HCT116 (cell line): ENCODE data around the gene AZIN2. TPM values are rescaled to one million over a fixed set of nuclear protein-coding genes. Genes with fewer than 3 reads are reported as not detected.

Source experiments
- ATAC-seq: fragments of 200-7000 bp; cut with Tn5 transposase; 2 replicates; pipeline ENCODE4 v1.9.1; 2020; ENCODE audit warnings: mild to moderate bottlenecking, moderate library complexity
- BruUV-seq: library from RNA; stranded (reverse); fragments of 400-500 nt; replicated peaks from 2 replicates; lab custom pipeline; 2021; lab: Mats Ljungman, UMichigan
- CTCF ChIA-PET: fragments of 300-600 bp; sonication (Branson Sonifier 250); formaldehyde crosslinking; loops from one replicate; lab custom pipeline; 2021; ENCODE audit warnings: antibody characterized with exemption; lab: Charles Lee
- POLR2A ChIA-PET: fragments of 300-600, 350-600 bp; sonication (Branson Sonifier 250); formaldehyde crosslinking; loops from one replicate; lab custom pipeline; 2021; ENCODE audit warnings: antibody characterized with exemption; lab: Charles Lee
- RAD21 ChIA-PET, 2 experiments: fragments of 300-600 bp; sonication (Branson Sonifier 250); formaldehyde crosslinking; loops; one replicate each; lab custom pipeline; 2023; ENCODE audit warnings: low total read pairs in 2 of 2; ENCODE audit not compliant: uncharacterized antibody in 2 of 2, unreplicated experiment in 2 of 2, low non-redundant PET in 1 of 2; lab: Charles Lee
- DNase-seq: peaks from one replicate; pipeline ENCODE4 v3.0.0-alpha.2; 2010; ENCODE audit warnings: low read depth, low spot score
- H2AFZ ChIP-seq: fragments of 200-600 bp; shearing (Covaris generic), sonication (generic); 2 replicates; pipeline ENCODE4 v1.6.1; 2017; ENCODE audit warnings: low read depth, mixed run types, mixed read lengths, antibody characterized with exemption, low read length; ENCODE audit not compliant: poor library complexity, severe bottlenecking
- H3K27ac ChIP-seq: 2 replicates; pipeline ENCODE4 v1.5.1; 2012; ENCODE audit warnings: low read depth, low read length
- H3K27me3 ChIP-seq: fragments of 200-600 bp; sonication (generic); 2 replicates; pipeline ENCODE4 v1.6.1; 2016; ENCODE audit warnings: mixed run types, low read length, mixed read lengths; ENCODE audit not compliant: insufficient read depth
- H3K36me3 ChIP-seq, 2 experiments: fragments of 200-500 bp in 1 of 2; fragments of 200-600 bp in 1 of 2; sonication (Bioruptor generic) in 1 of 2; sonication (generic) in 1 of 2; 2 replicates each; pipeline versions ENCODE4 v1.5.1 to v1.6.1; 2014 to 2016; ENCODE audit warnings: low read length in 2 of 2, inconsistent platforms in 1 of 2, mixed read lengths in 1 of 2, mixed run types in 1 of 2; ENCODE audit not compliant: insufficient read depth in 2 of 2, control insufficient read depth in 1 of 2
- H3K4me1 ChIP-seq, 2 experiments: fragments of 200-600 bp in 1 of 2; sonication (generic) in 1 of 2; 2 replicates each; pipeline versions ENCODE4 v1.5.1 to v1.6.1; 2012 to 2017; ENCODE audit warnings: low read length in 2 of 2, inconsistent platforms in 1 of 2, mild to moderate bottlenecking in 1 of 2, mixed read lengths in 1 of 2, mixed run types in 1 of 2, moderate library complexity in 1 of 2; ENCODE audit not compliant: insufficient read depth in 2 of 2, control insufficient read depth in 1 of 2
- H3K4me2 ChIP-seq: fragments of 200-600 bp; sonication (generic); 2 replicates; pipeline ENCODE4 v1.6.1; 2017; ENCODE audit warnings: mixed run types, low read length, mixed read lengths
- H3K4me3 ChIP-seq, 2 experiments: fragments of 200-600 bp in 1 of 2; sonication (generic) in 1 of 2; replicated peaks in 1 of 2; 2 replicates each; pipeline ENCODE4 v1.5.1; 2011 to 2016; ENCODE audit warnings: low read length in 2 of 2, control low read depth in 1 of 2, low read depth in 1 of 2, mild to moderate bottlenecking in 1 of 2, mixed read lengths in 1 of 2, mixed run types in 1 of 2
- H3K79me2 ChIP-seq: fragments of 200-600 bp; sonication (generic); 2 replicates; pipeline ENCODE4 v1.6.1; 2017; ENCODE audit warnings: mild to moderate bottlenecking, mixed run types, low read length, moderate library complexity, mixed read lengths; ENCODE audit not compliant: insufficient read depth
- H3K9ac ChIP-seq: fragments of 200-600 bp; sonication (generic); 2 replicates; pipeline ENCODE4 v1.6.1; 2016; ENCODE audit warnings: low read length, mixed read lengths
- H3K9me2 ChIP-seq: fragments of 200-600 bp; sonication (generic), shearing (Covaris generic); 2 replicates; pipeline ENCODE4 v1.6.1; 2017; ENCODE audit warnings: mixed run types, mild to moderate bottlenecking, moderate library complexity; ENCODE audit not compliant: insufficient read depth
- H3K9me3 ChIP-seq, 2 experiments: fragments of 200-500 bp in 1 of 2; fragments of 200-600 bp in 1 of 2; sonication (Bioruptor generic) in 1 of 2; sonication (generic) in 1 of 2; 2 replicates each; pipeline ENCODE4 v1.6.1; 2014 to 2017; ENCODE audit warnings: low read length in 2 of 2, mixed read lengths in 2 of 2, inconsistent platforms in 1 of 2, low read depth in 1 of 2, mild to moderate bottlenecking in 1 of 2, mixed run types in 1 of 2, moderate library complexity in 1 of 2; ENCODE audit not compliant: control insufficient read depth in 1 of 2, insufficient read depth in 1 of 2
- H4K20me1 ChIP-seq: fragments of 200-600 bp; sonication (generic), shearing (Covaris generic); 2 replicates; pipeline ENCODE4 v1.6.1; 2017; ENCODE audit warnings: mixed run types, mild to moderate bottlenecking, moderate library complexity; ENCODE audit not compliant: insufficient read depth
- EGR1 ChIP-seq: IDR thresholded peaks from 2 replicates; pipeline ENCODE4 v1.6.1; 2012; ENCODE audit warnings: low read depth
- intact Hi-C: fragments of 100-400 bp; cut with micrococcal nuclease; formaldehyde crosslinking; loops from 2 replicates; pipeline ENCODE4 v1.10.0; 2022
- total RNA-seq: library from RNA; stranded (reverse); gene quantifications from one replicate; pipeline ENCODE4 v1.2.1, GENCODE V29; 2021; ENCODE audit not compliant: unreplicated experiment
- TF ChIP-seq, protein P1 (sequence below), 3 experiments: fragments of 200-600 bp in 1 of 3; sonication (generic) in 1 of 3; IDR thresholded peaks in 2 of 3; conservative IDR thresholded peaks in 1 of 3; 2 replicates each; pipeline ENCODE4 v1.5.1; 2012 to 2017; ENCODE audit warnings: low read depth in 2 of 3, low read length in 2 of 3, antibody characterized with exemption in 1 of 3, borderline replicate concordance in 1 of 3, control low read depth in 1 of 3, mild to moderate bottlenecking in 1 of 3, mixed read lengths in 1 of 3, mixed run types in 1 of 3, moderate library complexity in 1 of 3; ENCODE audit not compliant: insufficient read depth in 1 of 3
- TF ChIP-seq, protein P2 (sequence below): IDR thresholded peaks from 2 replicates; pipeline ENCODE4 v1.6.1; 2012; ENCODE audit warnings: low read depth

Gene AZIN2
- total RNA-seq, 1 experiment from 2014 or later: 7.8 TPM

DNA sequence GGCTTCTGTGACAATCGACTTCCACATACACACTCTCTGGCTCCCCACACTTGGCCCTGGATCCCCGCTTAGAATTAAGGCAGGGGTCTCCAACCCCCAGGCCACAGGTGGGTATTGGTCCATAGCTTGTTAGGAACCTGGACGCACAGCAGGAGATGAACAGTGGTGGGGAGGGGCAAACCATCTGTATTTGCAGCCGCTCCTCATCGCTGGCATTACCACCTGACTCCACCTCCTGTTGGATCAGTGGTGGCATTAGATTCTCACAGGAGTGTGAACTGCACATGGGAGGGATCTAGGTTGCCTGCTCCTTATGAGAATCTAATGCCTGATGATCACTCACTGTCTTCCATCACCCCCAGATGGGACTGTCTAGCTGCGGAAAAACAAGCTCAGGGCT is 84.9 kb downstream of the AZIN2 start:
- H3K79me2 ChIP-seq: no peaks in the 10 kb centered on the region
- ATAC-seq: no peak
- TF ChIP-seq EGR1: no peak
- TF ChIP-seq, protein P1, sequence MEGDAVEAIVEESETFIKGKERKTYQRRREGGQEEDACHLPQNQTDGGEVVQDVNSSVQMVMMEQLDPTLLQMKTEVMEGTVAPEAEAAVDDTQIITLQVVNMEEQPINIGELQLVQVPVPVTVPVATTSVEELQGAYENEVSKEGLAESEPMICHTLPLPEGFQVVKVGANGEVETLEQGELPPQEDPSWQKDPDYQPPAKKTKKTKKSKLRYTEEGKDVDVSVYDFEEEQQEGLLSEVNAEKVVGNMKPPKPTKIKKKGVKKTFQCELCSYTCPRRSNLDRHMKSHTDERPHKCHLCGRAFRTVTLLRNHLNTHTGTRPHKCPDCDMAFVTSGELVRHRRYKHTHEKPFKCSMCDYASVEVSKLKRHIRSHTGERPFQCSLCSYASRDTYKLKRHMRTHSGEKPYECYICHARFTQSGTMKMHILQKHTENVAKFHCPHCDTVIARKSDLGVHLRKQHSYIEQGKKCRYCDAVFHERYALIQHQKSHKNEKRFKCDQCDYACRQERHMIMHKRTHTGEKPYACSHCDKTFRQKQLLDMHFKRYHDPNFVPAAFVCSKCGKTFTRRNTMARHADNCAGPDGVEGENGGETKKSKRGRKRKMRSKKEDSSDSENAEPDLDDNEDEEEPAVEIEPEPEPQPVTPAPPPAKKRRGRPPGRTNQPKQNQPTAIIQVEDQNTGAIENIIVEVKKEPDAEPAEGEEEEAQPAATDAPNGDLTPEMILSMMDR (IDR thresholded peaks at IDR 0.05 in 2 of 3, conservative IDR thresholded peaks at IDR 0.05 in 1 of 3; ENCODE audit: borderline replicate concordance in 1 of 3, insufficient read depth in 1 of 3, low read depth in 2 of 3, low read length in 2 of 3): no peak
- TF ChIP-seq, protein P2, sequence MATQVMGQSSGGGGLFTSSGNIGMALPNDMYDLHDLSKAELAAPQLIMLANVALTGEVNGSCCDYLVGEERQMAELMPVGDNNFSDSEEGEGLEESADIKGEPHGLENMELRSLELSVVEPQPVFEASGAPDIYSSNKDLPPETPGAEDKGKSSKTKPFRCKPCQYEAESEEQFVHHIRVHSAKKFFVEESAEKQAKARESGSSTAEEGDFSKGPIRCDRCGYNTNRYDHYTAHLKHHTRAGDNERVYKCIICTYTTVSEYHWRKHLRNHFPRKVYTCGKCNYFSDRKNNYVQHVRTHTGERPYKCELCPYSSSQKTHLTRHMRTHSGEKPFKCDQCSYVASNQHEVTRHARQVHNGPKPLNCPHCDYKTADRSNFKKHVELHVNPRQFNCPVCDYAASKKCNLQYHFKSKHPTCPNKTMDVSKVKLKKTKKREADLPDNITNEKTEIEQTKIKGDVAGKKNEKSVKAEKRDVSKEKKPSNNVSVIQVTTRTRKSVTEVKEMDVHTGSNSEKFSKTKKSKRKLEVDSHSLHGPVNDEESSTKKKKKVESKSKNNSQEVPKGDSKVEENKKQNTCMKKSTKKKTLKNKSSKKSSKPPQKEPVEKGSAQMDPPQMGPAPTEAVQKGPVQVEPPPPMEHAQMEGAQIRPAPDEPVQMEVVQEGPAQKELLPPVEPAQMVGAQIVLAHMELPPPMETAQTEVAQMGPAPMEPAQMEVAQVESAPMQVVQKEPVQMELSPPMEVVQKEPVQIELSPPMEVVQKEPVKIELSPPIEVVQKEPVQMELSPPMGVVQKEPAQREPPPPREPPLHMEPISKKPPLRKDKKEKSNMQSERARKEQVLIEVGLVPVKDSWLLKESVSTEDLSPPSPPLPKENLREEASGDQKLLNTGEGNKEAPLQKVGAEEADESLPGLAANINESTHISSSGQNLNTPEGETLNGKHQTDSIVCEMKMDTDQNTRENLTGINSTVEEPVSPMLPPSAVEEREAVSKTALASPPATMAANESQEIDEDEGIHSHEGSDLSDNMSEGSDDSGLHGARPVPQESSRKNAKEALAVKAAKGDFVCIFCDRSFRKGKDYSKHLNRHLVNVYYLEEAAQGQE: no peak
- TF ChIP-seq, all 23 proteins: peak for 0
- BruUV-seq: no TSS peak
- Histone ChIP-seq H3K4me3 (no peak overlapping the region), H3K4me2 (no peak overlapping the region), H3K27me3 (no peaks in the 10 kb centered on the region), H3K9me2 (no peaks in the 10 kb centered on the region), H3K36me3 (no peaks in the 10 kb centered on the region), H4K20me1 (no peaks in the 10 kb centered on the region), H3K9ac (no peak overlapping the region), H2AFZ (no peak overlapping the region), H3K27ac (no peak overlapping the region), H3K4me1 (peaks cover 0 to 11% of the 10 kb centered on the region in 2 experiments; a peak in 1 of 4 replicates), H3K9me3 (no peaks in the 10 kb centered on the region)
- POLR2A ChIA-PET: no interaction called here
- intact Hi-C loops: no loop called here
- RAD21 ChIA-PET: no interaction called here
- CTCF ChIA-PET: no interaction called here
- DNase-seq: no peak
